ENCODE results near the gene ABITRAM.
A peak's percentile ranks its signal among the peaks of the same experiment; 100 is the strongest.
"Not testable (repeated sequence)": the region's sequence is repeated elsewhere in the genome, so short reads cannot be mapped to it uniquely, and the experiment has no call there.

Gene ABITRAM

GRCh38 chr9:108933231-108933717, 926 bp upstream of the ABITRAM start:
- DNase-seq: no peak

DNA sequence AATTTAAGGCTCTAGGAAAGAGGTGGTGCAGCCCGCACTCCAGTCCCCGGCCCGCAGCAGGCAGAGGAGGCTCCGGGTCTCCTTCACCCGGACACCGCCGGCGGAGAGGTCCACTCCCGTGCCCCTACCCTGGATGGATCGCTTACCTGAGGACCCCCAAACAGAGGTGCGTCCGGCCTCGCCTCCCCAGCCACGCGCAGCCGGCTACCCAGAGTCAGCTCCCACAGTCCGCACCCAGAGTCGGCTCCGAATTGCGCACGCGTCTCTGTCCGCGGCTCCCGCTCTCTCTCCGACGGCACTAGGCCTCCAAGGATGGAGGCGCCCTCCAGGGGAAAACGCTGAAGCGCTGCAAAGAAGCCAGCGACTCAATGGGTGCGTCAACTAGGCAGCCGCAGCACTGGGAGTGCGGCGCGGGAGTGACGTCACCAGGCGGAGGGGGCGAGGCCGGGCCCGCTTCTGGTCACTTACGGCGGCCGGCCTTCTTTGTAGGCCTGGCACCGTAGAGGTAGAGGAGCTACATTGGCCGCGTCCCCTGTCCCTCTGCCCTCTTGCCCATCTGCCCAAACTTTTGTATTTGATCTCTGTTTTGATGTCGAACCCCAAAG, 380 bp upstream of the ABITRAM start, which contains the start of gene ELP1:
ELP1 (minus strand) TSS at position 407 of the 605 bp plus-strand sequence. CDS start 2,978 bp downstream, outside the sequence.
- DNase-seq: peak; percentile 72

- no peak for DNase-seq
These were observed 3.5 kb downstream of the ABITRAM start for GRCh38 chr9:108937561-108938305.

GRCh38 chr9:108939975-108940374, 5.8 kb downstream of the ABITRAM start:
- DNase-seq: no peak

GRCh38 chr9:108950168-108950567, 16.0 kb downstream of the ABITRAM start:
- no peak for DNase-seq

DNA sequence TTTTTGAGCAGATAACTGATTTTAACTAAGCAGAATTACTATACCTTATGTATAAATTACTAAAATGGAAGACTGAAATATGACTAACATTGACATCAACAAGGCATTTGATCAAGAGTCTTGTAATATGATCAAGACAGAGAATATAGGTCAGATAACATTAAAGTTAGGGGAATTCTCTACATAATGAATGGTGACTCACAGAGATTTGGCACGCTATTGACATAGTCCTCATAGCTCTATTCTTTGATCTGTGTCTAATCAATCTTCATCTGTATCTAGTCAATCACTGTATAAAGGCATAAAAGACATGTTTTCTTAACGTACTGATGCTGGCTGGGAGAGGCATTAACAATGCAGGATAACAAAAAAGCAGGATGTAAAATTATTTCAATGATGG, 17.4 kb downstream of the ABITRAM start:
- DNase-seq: no peak

DNA sequence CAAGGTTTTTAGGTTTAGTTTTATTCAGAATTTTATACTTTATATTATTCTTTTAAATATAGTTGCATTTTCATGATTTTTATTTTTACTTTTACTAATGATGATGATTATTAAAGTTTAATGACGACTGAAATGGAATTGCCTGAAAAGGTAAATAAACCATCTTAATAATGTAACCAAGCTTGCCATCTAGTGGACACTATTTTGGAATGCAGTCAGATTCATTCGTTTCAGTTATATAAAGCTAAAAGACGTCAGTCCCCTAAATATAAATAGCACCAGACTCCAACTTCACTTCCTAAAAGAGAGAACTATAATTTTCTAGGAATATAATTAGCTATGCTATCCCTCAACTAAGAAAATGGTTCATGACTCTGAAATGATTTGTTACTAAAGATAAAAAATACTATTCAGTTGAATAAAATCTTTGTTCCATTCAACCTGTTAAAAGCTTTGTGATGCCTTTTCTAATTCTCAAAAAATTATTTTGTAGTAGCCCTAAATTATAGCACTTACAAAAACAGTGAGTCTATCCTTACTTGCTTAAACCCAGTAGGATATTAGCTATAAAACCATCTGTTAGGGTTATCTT, 19.9 kb downstream of the ABITRAM start:
- peak; percentile 4 for DNase-seq

GRCh38 chr9:108956022-108956630, 21.9 kb downstream of the ABITRAM start:
- DNase-seq: peak; percentile 32

DNA sequence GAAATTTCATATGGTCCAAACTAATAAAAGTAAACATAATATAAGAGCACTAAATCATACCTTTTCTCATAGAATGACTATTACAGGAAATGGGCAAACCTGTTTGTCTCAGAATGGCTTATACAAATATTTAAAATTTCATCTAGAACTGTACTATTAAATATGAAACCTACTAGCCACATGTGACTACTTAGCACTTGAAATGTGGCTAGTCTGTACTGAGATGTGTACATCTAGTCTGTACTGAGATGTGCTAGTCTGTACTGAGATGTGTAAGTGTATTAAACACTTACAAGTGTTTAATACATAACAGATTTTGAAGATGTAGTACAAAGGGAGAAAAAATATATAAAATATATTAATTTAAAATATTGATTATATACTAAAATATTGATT, 22.4 kb downstream of the ABITRAM start:
- DNase-seq: no peak

- DNase-seq: no peak
These were observed 26.1 kb downstream of the ABITRAM start for GRCh38 chr9:108960331-108960730.

DNA sequence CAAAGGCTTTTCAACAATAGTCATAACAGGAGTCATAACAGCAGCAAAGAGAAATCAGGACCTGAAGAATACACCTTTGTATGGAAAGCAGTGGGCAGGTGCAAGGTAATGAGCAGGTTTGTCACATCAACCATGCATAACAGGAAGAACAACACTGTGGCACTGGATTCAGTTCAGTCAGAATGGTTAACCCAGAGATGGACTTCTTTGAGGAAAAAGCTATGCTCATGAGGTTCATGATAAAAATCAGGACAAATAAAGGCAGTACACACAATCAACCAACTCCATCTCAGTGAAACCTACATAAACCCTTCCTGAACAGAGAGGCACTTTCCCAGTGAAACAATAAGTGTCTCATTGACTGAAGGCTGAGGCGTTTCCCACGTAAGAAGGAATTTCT, 27.0 kb downstream of the ABITRAM start:
- DNase-seq: no peak

DNA sequence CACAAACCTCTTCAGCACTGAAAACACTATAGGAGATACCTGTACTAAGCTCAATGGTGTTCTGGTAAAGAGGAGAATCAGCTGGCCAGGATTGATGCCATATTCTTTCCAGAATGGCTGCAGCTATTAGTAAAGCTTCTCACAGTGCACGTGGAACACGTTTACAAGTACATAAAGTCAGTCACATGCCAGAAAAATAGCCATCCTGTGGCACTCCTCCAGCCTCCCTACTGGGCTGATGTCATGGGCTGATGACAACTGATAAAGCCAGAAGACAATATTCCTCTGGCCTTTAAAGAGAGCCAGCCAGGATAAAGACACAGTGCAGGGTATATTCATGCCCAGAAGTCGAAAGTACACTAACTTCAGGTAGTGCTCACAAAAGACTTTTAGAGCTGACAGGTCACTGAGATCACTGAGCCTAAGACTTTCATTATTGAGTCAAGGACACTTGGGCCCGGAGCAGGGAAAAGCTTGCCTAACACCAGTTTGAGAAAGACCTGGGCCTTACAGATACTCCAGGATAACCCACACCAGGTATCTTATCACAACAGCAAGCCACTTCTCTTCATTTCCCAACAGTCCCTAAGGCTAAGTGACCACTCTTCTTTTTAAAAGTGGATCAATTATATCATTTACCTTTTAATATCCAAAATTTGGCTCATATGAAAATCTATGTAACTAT, 29.4 kb downstream of the ABITRAM start:
- no peak for DNase-seq

GRCh38 chr9:108967916-108968315, 33.7 kb downstream of the ABITRAM start:
- DNase-seq: no peak

DNA sequence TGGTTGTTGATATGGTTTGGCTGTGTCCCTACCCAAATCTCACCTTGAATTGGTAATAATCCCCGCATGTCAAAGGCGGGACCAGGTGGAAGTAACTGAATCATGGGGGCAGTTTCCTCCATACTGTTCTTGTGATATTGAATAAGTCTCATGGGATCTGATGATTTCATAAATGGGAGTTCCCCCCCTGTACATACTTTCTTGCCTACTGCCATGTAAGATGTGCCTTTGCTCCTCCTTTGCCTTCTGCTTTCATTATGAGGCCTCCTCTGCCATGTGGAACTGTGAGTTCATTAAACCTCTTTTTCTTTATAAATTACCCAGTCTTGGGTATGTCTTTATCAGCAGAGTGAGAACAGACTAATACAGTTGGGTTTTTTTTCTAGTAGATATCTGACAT, 37.2 kb downstream of the ABITRAM start:
- DNase-seq: not testable (repeated sequence)

DNA sequence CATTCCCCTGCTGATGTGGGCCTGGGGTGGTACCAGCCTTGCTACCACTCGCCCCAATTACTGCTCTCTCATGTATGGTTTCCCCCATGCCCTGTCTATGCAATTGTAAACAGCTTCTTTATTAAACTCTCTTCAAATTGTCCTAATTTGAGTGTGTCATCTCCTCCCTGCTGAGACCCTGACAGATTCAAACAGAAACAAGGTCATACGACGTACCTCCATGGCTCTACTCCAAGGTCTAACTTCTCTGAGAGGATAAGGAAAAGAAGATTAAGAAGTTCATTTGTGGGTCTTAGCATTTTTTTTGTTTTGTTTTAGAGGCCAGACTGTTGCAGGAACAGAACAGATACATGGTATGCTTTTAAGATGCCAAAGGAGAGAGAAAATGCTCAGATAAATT, 38.0 kb downstream of the ABITRAM start:
- no peak for DNase-seq

- DNase-seq: no peak
These were observed 38.5 kb downstream of the ABITRAM start for GRCh38 chr9:108972626-108973209.

- no peak for DNase-seq
These were observed 39.7 kb downstream of the ABITRAM start for GRCh38 chr9:108973895-108974294.

DNA sequence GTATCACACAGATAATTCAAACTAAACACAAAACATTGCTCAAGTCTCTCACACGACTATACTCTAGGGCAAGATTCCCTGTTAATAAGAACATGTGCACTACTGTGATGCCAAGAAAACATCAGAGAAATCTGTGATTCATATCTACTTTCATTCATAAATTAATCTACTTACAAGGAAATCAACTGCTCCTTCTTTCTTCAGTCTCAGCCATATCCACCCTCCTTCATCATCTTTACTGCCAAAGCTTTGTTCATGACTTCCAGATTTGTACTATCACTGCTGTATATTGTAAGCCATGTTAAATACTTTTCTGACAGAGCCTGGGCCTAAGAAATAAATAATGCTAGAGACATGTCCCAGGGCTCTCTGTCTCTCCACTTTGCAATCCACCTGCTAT, 44.0 kb downstream of the ABITRAM start:
- no peak for DNase-seq

DNA sequence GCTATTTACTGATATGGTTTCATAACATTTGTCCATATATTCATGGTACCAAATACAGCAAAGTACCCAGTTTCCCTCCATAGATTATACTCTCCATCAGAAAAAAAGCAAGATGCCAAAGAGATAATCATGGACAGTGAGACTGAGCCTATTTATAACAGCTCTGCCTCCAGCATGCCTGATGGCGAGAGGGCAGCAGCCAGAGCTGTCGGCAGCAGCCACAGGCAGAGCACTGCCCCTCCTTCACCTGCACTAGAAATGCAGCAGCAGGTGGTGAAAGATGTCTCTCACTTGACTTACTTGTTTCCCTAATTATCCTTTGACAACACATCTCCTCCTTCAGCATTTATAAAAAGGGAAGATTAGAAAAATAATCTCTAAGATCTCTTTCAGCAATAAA, 46.7 kb downstream of the ABITRAM start:
- DNase-seq: no peak

- DNase-seq: no peak
These were observed 49.7 kb downstream of the ABITRAM start for GRCh38 chr9:108983885-108984284.
